HepG2 (cell line): ENCODE data around the gene MIEF2. TPM values are rescaled to one million over a fixed set of nuclear protein-coding genes. Genes with fewer than 3 reads are reported as not detected.

Experiments used
- ATF7-NPFF ChIP-seq: sonication (generic); formaldehyde crosslinking; IDR thresholded peaks from 2 replicates; pipeline ENCODE4 v1.8.1; 2023; ENCODE audit warnings: mild to moderate bottlenecking, low read depth, missing genetic modification reagents, moderate library complexity
- BORCS8-MEF2B ChIP-seq: sonication (generic); formaldehyde crosslinking; IDR thresholded peaks from 2 replicates; pipeline ENCODE4 v1.8.0; 2022; ENCODE audit warnings: mild to moderate bottlenecking, missing genetic modification reagents
- EEA1 ChIP-seq: sonication (generic); formaldehyde crosslinking; IDR thresholded peaks from 2 replicates; pipeline ENCODE4 v1.5.1; 2020; ENCODE audit warnings: mild to moderate bottlenecking, missing genetic modification reagents, borderline replicate concordance
- HDAC1 ChIP-seq: sonication (generic); formaldehyde crosslinking; IDR thresholded peaks from 2 replicates; pipeline ENCODE4 v1.5.1; 2020; ENCODE audit warnings: mild to moderate bottlenecking, missing genetic modification reagents
- HOXA3 ChIP-seq: sonication (generic); formaldehyde crosslinking; IDR thresholded peaks from 2 replicates; pipeline ENCODE4 v1.5.0; 2020; ENCODE audit warnings: missing genetic modification reagents
- IRF2 ChIP-seq: IDR thresholded peaks from 2 replicates; pipeline ENCODE4 v1.6.1; 2018; ENCODE audit warnings: missing genetic modification reagents, missing compliant biosample characterization
- LBX2 ChIP-seq: sonication (generic); formaldehyde crosslinking; IDR thresholded peaks from 2 replicates; pipeline ENCODE4 v1.5.0; 2020; ENCODE audit warnings: missing genetic modification reagents, mild to moderate bottlenecking, borderline replicate concordance
- MLX ChIP-seq: IDR thresholded peaks from 2 replicates; pipeline ENCODE4 v1.6.1; 2016
- NFATC3 ChIP-seq: sonication (generic); formaldehyde crosslinking; IDR thresholded peaks from 2 replicates; pipeline ENCODE4 v1.5.1; 2020; ENCODE audit warnings: mild to moderate bottlenecking, missing genetic modification reagents
- PHF8 ChIP-seq: sonication (generic); formaldehyde crosslinking; IDR thresholded peaks from 2 replicates; pipeline ENCODE4 v1.5.0; 2020; ENCODE audit warnings: missing genetic modification reagents
- PREB ChIP-seq: sonication (generic); formaldehyde crosslinking; IDR thresholded peaks from 2 replicates; pipeline ENCODE4 v1.4.0; 2020; ENCODE audit warnings: missing genetic modification reagents
- REL ChIP-seq: sonication (generic); formaldehyde crosslinking; conservative IDR thresholded peaks from 2 replicates; pipeline ENCODE4 v1.8.0; 2022; ENCODE audit warnings: mild to moderate bottlenecking, missing genetic modification reagents, moderate library complexity
- SETDB1 ChIP-seq: sonication (generic); formaldehyde crosslinking; IDR thresholded peaks from 2 replicates; pipeline ENCODE4 v1.5.1; 2020; ENCODE audit warnings: missing genetic modification reagents, mild to moderate bottlenecking, borderline replicate concordance
- SIN3A ChIP-seq: IDR thresholded peaks from 2 replicates; pipeline ENCODE4 v1.6.1; 2011; ENCODE audit warnings: low read depth, mild to moderate bottlenecking, control low read depth, low read length, borderline replicate concordance
- SMARCE1 ChIP-seq: fragments of 450-650 bp; IDR thresholded peaks from 2 replicates; pipeline ENCODE4 v1.6.1; 2017; ENCODE audit warnings: borderline replicate concordance
- TERF1 ChIP-seq: sonication (generic); formaldehyde crosslinking; IDR thresholded peaks from 2 replicates; pipeline ENCODE4 v1.8.0; 2022; ENCODE audit warnings: mild to moderate bottlenecking, missing genetic modification reagents, moderate library complexity
- TGIF2 ChIP-seq: IDR thresholded peaks from 2 replicates; pipeline ENCODE4 v1.6.1; 2016; ENCODE audit warnings: control low read depth, missing compliant biosample characterization
- THAP11 ChIP-seq: IDR thresholded peaks from 2 replicates; pipeline ENCODE4 v1.6.1; 2016; ENCODE audit warnings: missing biosample characterization, missing genetic modification reagents
- THAP7 ChIP-seq: sonication (generic); formaldehyde crosslinking; IDR thresholded peaks from 2 replicates; pipeline ENCODE4 v1.8.1; 2023; ENCODE audit warnings: mild to moderate bottlenecking, missing genetic modification reagents
- U2AF1 ChIP-seq: fragments of 200-400 bp; formaldehyde crosslinking; optimal IDR thresholded peaks from 2 replicates; pipeline ENCODE3; 2017; ENCODE audit warnings: mild to moderate bottlenecking, low read depth, low read length
- YEATS4 ChIP-seq: sonication (generic); formaldehyde crosslinking; IDR thresholded peaks from 2 replicates; pipeline ENCODE4 v1.4.0; 2020; ENCODE audit warnings: missing genetic modification reagents, borderline replicate concordance
- ZBTB21 ChIP-seq: sonication (generic); formaldehyde crosslinking; IDR thresholded peaks from 2 replicates; pipeline ENCODE4 v1.4.0; 2020; ENCODE audit warnings: missing genetic modification reagents
- ZFP90 ChIP-seq: sonication (generic); formaldehyde crosslinking; IDR thresholded peaks from 2 replicates; pipeline ENCODE4 v1.8.0; 2022; ENCODE audit warnings: missing genetic modification reagents, mild to moderate bottlenecking, inconsistent platforms, borderline replicate concordance
- ZIK1 ChIP-seq: sonication (generic); formaldehyde crosslinking; IDR thresholded peaks from 2 replicates; pipeline ENCODE4 v1.5.0; 2020; ENCODE audit warnings: mild to moderate bottlenecking, low read depth, missing genetic modification reagents, borderline replicate concordance
- ZNF12 ChIP-seq: sonication (generic); formaldehyde crosslinking; IDR thresholded peaks from 2 replicates; pipeline ENCODE4 v1.5.0; 2020; ENCODE audit warnings: missing genetic modification reagents
- ZNF781 ChIP-seq: sonication (generic); formaldehyde crosslinking; IDR thresholded peaks from 2 replicates; pipeline ENCODE4 v1.5.1; 2020; ENCODE audit warnings: borderline replicate concordance, mild to moderate bottlenecking, missing genetic modification reagents; ENCODE audit errors: not compliant biosample characterization
- polyA plus RNA-seq, 8 experiments: library from polyadenylated mRNA; depleted of rRNA in 3 of 8; stranded (reverse) in 7 of 8; unstranded in 1 of 8; fragments of >200 nt; fragmentation: Illumina TruSeq in 4 of 8; extraction: Trizol in 4 of 8; gene quantifications; 2 replicates each; pipeline versions ENCODE4 v1.2.1 to v1.2.3, GENCODE V29; 2011 to 2016; ENCODE audit warnings: low read depth in 4 of 8, missing spikeins in 1 of 8, mixed read lengths in 1 of 8; ENCODE audit not compliant: insufficient read depth in 1 of 8
- total RNA-seq, 5 experiments: library from RNA; depleted of rRNA; stranded (reverse); fragments of >200 nt; fragmentation: Illumina TruSeq; extraction: Trizol; gene quantifications; 2 replicates each; pipeline ENCODE4 v1.2.3, GENCODE V29; 2016; ENCODE audit warnings: low read depth in 1 of 5

The MIEF2 gene
- total and polyA plus RNA-seq, 2 of the 13 experiments (the other 11 are each of a cell fraction or from before 2014, with no cell fraction given) = 6.0 to 8.0 TPM

GRCh38 chr17:18260332-18261145, at the start of gene MIEF2 (continued):
- 0 out of 2 replicates have a peak, but pooled peaks have one; percentile 27 for TF ChIP-seq THAP7 (CRISPR knock-in tag)
- 0 out of 2 replicates have a peak, but pooled peaks have one; percentile 34 for TF ChIP-seq SETDB1 (CRISPR knock-in tag)
- peak; percentile 64; the same call in 1 of the 2 replicates for TF ChIP-seq BORCS8-MEF2B (CRISPR knock-in tag)
- TF ChIP-seq THAP11 (CRISPR knock-in tag) = peak; percentile 83
- TF ChIP-seq HDAC1 (CRISPR knock-in tag) = peak; percentile 72
- peak; percentile 34; the same call in 1 of the 2 replicates for TF ChIP-seq IRF2 (CRISPR knock-in tag)
- TF ChIP-seq U2AF1 = no peak
- TF ChIP-seq ZNF781 (CRISPR knock-in tag) = no peak
- peak; percentile 81 for TF ChIP-seq ATF7-NPFF (CRISPR knock-in tag)
- no peak for TF ChIP-seq PREB
- no peak for TF ChIP-seq ZBTB21
- TF ChIP-seq ZIK1 = peak; percentile 63; the same call in 1 of the 2 replicates
- TF ChIP-seq NFATC3 = peak; percentile 78; the same call in 1 of the 2 replicates
- TF ChIP-seq SMARCE1 = no peak
- peak; percentile 75; the same call in 1 of the 2 replicates for TF ChIP-seq TGIF2
- TF ChIP-seq TERF1 (CRISPR knock-in tag) = 0 out of 2 replicates have a peak, but pooled peaks have one; percentile 84
- peak; percentile 77 for TF ChIP-seq YEATS4 (CRISPR knock-in tag)
- 0 out of 2 replicates have a peak, but pooled peaks have one; percentile 25 for TF ChIP-seq ZFP90 (CRISPR knock-in tag)
- peak; percentile 89 for TF ChIP-seq PHF8 (CRISPR knock-in tag)
- TF ChIP-seq MLX = no peak
- TF ChIP-seq HOXA3 (CRISPR knock-in tag) = peak; percentile 73
- peak; percentile 28; the same call in 1 of the 2 replicates for TF ChIP-seq EEA1 (CRISPR knock-in tag)
- TF ChIP-seq ZNF12 = no peak
- TF ChIP-seq LBX2 (CRISPR knock-in tag) = no peak; the same call in 1 of the 2 replicates
- peak; percentile 46; the same call in 1 of the 2 replicates for TF ChIP-seq SIN3A
- TF ChIP-seq REL (CRISPR knock-in tag) = no peak
